ENCODE data around the gene HAL.
A peak's percentile ranks its signal among the peaks of the same experiment; 100 is the strongest.

HAL gene

GRCh38 chr12:96014943-96015599, 18.9 kb upstream of the HAL start:
- DNase-seq, result no peak

DNA sequence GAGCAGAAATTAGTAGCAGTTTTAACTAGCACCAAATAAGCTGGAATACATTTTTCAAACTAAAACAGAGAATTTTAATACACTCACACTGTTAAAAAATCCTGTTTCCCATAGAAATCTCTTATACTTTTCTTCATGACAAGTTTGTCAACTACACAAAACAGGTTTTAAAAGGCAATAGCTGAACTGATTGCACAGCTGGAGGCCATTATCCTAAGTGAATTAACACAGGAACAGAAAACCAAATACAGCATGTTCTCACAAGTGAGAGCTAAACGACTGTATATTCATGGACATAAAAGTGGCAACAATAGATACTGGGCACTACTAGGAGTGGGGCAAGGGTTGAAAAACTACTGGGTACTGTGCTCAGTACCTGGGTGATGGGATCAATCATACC, 11.6 kb upstream of the HAL start:
- no peak for DNase-seq

GRCh38 chr12:96006727-96007126, 10.6 kb upstream of the HAL start:
- DNase-seq, result no peak

DNA sequence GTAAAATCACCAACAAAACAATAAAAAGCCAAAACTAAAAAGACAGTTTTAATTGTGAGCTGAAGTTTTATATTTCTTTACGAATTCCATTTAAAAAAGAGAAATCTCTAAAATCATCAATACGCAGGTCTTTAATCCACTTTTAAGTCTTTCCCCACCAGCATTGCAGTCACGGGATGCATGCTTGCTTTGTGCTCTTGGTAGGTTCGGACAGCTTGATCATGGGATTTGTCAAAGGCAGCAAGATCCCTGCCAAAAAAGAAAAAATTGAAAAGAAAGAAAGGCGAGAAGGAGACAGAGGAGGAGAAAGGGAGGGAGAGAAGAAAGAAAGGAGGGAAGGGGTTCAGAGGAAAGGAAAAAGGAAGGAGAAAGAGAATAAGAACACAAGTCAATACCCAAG, 4.7 kb upstream of the HAL start:
- no peak for DNase-seq

GRCh38 chr12:95999484-95999883, 3.3 kb upstream of the HAL start:
- DNase-seq, result no peak

GRCh38 chr12:95998611-95999286, 2.6 kb upstream of the HAL start:
- peak; percentile 24 for DNase-seq

- DNase-seq, result no peak
Observed at GRCh38 chr12:95997911-95998510, 1.9 kb upstream of the HAL start.

DNA sequence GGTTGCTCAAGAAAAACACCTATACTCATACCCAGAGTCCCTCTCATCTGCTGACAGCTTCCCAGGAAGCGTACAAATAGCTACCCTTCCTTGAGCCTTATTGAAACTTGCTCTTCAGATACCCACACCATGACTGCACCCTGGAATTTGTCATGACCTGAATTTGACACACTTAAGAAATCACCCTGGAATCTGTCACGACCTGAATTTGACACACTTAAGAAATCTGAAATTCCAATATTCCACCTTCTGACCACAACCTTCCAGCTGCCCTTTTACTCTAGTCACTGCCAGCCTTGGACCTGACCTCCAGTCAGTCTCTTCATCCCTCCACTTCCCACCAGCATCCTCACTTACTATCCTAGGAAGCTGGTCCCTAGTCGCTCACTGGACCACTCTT, 1.1 kb upstream of the HAL start:
- DNase-seq, result no peak

- DNase-seq, result no peak
Observed at GRCh38 chr12:95995238-95996031, 709 bp downstream of the HAL start.

DNA sequence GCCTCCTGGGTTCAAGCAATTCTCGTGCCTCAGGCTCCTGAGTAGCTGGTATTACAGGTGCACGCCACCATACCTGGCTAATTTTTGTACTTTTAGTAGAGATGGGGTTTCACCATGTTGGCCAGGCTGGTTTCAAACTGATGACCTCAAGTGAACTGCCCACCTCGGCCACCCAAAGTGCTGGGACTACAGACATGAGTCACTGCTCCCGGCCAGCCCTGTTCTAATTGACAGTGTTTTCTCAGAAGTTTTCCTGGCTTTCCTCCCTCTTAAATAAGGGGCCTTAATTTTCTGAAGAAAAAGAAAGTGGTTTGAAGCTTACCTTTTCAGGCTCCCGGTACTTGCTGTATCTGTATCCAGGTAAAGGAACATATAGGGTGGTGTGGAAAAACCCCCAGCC, 1.7 kb downstream of the HAL start:
- no peak for DNase-seq

DNA sequence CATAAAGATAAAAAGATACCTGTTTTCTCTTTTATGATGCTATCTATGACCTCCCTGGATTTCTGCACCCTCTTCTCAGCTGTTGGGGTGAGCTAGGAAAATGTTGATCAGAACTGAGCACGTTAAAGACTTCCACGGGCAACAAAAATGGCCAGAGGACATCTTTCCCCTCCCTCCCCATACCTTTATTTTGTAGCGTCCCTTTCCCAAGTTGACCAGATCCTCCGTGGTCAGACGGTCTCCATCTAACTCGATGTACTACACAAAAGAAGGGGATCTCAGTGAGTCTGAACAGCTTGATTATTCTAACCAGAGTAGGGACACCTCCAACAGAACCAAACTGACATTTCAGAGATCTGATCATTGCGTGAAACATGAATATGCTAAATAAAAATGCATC, 2.2 kb downstream of the HAL start:
- no peak for DNase-seq

DNA sequence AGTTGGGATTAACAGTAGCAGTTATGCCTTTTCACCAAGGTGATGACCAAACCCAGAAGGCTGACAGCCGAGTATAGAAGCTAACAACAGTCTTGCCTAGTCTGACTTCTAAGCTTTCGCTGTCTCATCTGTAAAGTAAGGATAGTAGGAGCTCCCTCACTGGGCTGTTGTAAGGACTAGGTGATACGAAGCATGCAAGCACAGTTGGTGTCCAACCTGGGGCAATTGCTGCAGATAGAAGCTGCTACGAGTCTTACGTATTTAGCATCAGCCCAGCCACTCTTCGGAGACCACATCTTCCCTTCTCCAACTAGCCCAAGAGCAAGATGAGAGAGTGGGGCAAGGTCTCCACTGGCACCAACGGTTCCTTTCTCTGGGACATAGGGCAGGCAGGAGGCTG, 6.0 kb downstream of the HAL start:
- no peak for DNase-seq

DNA sequence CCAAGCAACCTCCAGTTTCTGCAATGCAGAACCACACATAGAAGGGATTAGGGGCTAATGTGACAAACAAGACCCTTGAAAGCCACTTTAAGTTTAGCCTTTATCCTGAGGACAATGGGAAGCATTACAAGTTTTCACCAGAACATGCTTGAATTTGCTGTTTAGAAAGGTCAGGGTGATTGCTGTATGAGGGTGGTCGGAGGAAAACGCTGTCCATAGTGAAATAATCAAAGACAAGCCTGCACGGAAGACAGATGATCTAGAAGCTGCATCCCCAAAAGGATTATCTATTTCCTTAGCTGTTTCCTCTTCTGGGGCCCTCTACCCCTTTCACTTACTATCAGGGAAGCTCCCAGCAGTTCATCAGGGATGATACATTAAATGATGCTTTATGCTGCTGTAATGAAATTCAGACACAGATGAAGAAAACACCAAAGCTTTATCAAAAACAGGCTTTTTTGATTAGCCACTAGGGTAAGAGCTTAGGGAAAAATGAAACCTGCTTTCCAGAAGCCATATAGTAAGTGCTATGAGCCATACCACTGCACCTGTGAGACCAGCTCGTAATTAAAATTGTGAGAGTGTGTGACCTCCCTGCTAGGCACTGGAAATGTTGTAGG, 6.5 kb downstream of the HAL start:
- DNase-seq, result no peak

DNA sequence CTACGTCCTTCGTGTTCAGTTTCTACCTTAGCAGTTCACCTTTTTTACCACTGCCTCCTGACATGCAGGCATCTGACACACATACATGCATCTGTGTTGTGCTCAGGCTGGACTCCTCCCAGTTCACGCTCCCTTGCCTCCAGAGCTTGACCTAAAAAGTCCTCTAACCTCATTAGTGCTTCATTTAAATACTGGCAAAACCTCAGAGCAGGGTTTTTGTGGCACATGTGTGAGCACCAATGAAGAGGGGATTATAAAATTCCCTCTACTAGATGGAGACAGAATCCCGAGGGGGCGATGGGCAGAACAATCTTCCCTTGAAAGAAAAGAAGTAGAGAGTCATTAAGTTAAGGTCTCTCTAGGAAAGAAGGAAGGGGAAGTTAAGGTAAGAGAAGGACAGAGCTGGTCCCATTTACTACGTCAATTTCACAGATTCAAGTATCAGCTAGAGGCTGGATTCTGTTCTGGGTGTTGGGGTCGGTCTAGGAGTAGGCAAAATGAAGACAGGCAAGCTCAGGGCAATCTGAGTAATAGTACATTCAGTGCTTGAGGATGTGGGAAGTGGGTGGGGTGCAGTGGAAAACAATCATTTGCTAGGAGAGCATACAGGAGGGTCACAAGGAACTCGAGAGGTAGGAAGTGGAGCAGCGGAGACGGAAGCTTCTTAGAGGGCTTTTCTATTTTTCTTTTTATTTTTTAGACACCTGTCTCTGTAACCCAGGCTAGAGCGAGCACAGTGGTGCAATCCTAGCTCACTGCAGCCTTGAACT, 7.5 kb downstream of the HAL start:
- no peak for DNase-seq

- DNase-seq, result no peak
Observed at GRCh38 chr12:95986635-95987570, 9.2 kb downstream of the HAL start.

GRCh38 chr12:95984682-95985081, 11.5 kb downstream of the HAL start:
- DNase-seq, result no peak

GRCh38 chr12:95982602-95983001, 13.5 kb downstream of the HAL start:
- DNase-seq, result no peak

DNA sequence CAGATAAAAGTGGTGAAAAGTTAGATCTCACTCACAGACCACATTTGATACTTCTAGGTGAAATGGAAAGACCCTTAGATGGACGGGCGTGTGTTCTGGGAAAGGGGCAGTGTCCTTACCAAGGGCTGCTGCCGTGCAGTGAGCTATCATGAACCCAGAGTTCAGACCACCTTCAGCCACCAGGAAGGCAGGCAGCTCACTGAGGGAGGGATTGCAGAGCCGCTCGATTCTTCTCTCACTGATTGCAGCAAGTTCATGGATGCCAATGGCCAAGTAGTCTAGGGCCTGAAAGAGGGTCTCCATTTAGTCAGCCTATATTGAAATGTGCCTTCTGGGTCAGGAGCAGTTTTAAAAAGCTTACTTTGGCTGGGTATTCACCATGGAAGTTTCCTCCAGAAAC, 15.7 kb downstream of the HAL start:
- DNase-seq, result no peak

DNA sequence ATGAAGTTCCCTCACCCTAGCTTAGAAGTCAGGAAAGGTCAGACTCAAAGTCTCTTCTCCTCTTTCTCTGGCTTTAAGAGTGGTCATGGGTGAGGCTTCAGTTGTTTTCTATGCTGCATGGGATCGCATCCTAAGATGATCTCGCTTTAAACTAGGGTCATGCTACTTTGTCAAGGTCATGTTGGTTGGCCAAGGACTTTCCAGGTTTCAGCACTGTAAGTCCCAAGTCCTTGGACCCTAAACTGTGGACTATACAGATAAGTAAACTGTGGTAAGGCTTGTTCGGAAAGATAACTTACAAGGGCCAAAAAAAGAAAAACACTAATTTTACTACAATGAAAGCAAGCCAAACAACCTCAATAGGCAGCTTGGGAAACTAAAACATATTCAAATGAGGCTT, 17.4 kb downstream of the HAL start:
- no peak for DNase-seq

- no peak for DNase-seq
Observed at GRCh38 chr12:95978351-95978750, 17.8 kb downstream of the HAL start.

DNA sequence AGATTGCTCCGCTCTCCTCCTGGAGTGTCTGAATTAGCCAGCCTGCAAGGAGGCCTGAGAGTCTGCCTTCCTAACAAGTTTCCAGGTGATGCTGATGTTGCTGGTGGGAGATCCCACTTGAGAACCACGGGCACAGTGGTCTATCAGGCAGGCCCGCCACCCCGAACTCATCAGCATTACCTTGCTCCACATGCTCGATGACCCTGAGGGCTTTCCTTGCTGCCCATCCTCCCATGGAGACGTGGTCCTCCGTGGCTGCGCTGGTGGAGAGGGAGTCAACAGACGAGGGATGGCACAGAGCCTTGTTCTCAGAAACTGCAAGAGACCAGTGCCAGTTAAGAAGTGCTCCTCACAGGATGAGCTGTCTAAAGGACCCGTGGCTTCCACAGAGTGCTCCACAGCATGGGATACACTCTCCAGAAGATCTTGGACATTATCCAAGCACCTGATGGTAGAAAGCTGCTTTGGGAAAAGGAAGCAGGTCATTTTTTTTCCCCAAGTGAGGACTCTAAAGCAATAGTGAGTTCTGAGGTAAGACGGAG, 18.3 kb downstream of the HAL start:
- DNase-seq, result no peak
